Measurements from ENCODE around the gene TLL2. TPM values are rescaled to one million over a fixed set of nuclear protein-coding genes. Genes with fewer than 3 reads are reported as not detected.

Gene TLL2
- total and polyA plus RNA-seq, 9 of the 15 experiments (the other 6 are each of a cell fraction or from before 2014, with no cell fraction given): 0.09 TPM; not detected in 8

DNA sequence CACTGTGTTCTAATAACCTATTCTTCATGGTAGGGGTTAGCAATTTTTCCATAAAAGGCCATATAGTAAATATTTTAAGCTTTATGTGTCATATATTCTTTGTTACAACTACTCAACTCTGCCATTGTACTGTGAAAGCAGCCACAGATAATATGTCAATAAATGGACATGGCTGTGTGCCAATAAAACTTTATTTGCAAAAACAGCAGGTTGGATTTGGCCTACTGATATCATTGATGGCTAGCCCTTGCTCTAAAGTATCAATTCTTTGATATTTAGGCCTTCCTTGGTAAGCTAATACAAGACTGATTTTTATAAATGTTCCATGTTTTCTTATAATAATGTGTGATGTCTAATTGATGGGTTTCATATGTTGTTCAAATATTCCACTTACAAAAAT, 77.7 kb downstream of the TLL2 start:
- H3K9ac ChIP-seq (ENCODE audit: insufficient read depth in 1 of 2, low read depth in 2 of 2, low read length in 2 of 2): no peak overlapping the region
- ChIA-PET CTCF (ENCODE audit: low intra/inter-chr PET ratio) (no interaction called here), POLR2A (no interaction called here)
- no peaks in the 10 kb centered on the region for H3K79me2 ChIP-seq (ENCODE audit: control insufficient read depth, insufficient read depth, low read length)
- H3K9me3 ChIP-seq (replicated peaks; ENCODE audit: control insufficient read depth, insufficient read depth, low read depth, low read length): no peaks in the 10 kb centered on the region
- DNase-seq (ENCODE audit: extremely low read depth in 1 of 4, low spot score in 3 of 4) (no peak), FAIRE-seq (no peak), ATAC-seq (no peak)
- no peaks in the 10 kb centered on the region for H4K20me1 ChIP-seq (replicated peaks; ENCODE audit: control insufficient read depth, insufficient read depth, low read length)
- in situ Hi-C loops (cut with MboI) (no loop called here), intact Hi-C loops (cut with micrococcal nuclease) (no loop called here)
- no peak overlapping the region for H3K27ac ChIP-seq (ENCODE audit: extremely low read depth, low read depth, low read length)
- H3K4me1 ChIP-seq (replicated peaks in 1 of 2; ENCODE audit: control insufficient read depth in 2 of 2, insufficient read depth in 2 of 2, low read length in 2 of 2): no peaks in the 10 kb centered on the region
- H2AFZ ChIP-seq (ENCODE audit: low read depth, low read length): no peak overlapping the region
- no peak overlapping the region for H3K4me3 ChIP-seq
- H3K4me2 ChIP-seq (ENCODE audit: insufficient read depth, low read length): no peak overlapping the region
- no TSS peak for BruUV-seq (replicated peaks)
- H3K36me3 ChIP-seq (ENCODE audit: control insufficient read depth, insufficient read depth, low read length): no peaks in the 10 kb centered on the region
- H3K9me1 ChIP-seq (ENCODE audit: control insufficient read depth, insufficient read depth, low read length): no peaks in the 10 kb centered on the region
- H3K27me3 ChIP-seq (ENCODE audit: control insufficient read depth in 2 of 2, insufficient read depth in 2 of 2, low read length in 2 of 2): peaks cover 0 to 5% of the 10 kb centered on the region in 2 experiments; a peak in 1 of 5 replicates
- 0 out of 2 replicates have a peak, but pooled peaks have one; percentile 8 for TF ChIP-seq NFIC (IDR thresholded peaks at IDR 0.05)
- TF ChIP-seq, protein P1, sequence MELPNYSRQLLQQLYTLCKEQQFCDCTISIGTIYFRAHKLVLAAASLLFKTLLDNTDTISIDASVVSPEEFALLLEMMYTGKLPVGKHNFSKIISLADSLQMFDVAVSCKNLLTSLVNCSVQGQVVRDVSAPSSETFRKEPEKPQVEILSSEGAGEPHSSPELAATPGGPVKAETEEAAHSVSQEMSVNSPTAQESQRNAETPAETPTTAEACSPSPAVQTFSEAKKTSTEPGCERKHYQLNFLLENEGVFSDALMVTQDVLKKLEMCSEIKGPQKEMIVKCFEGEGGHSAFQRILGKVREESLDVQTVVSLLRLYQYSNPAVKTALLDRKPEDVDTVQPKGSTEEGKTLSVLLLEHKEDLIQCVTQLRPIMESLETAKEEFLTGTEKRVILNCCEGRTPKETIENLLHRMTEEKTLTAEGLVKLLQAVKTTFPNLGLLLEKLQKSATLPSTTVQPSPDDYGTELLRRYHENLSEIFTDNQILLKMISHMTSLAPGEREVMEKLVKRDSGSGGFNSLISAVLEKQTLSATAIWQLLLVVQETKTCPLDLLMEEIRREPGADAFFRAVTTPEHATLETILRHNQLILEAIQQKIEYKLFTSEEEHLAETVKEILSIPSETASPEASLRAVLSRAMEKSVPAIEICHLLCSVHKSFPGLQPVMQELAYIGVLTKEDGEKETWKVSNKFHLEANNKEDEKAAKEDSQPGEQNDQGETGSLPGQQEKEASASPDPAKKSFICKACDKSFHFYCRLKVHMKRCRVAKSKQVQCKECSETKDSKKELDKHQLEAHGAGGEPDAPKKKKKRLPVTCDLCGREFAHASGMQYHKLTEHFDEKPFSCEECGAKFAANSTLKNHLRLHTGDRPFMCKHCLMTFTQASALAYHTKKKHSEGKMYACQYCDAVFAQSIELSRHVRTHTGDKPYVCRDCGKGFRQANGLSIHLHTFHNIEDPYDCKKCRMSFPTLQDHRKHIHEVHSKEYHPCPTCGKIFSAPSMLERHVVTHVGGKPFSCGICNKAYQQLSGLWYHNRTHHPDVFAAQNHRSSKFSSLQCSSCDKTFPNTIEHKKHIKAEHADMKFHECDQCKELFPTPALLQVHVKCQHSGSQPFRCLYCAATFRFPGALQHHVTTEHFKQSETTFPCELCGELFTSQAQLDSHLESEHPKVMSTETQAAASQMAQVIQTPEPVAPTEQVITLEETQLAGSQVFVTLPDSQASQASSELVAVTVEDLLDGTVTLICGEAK (IDR thresholded peaks at IDR 0.05): peak; percentile 80
- TF ChIP-seq, protein P1 (CRISPR knock-in tag; IDR thresholded peaks at IDR 0.05): peak; percentile 59
- TF ChIP-seq, protein P2, sequence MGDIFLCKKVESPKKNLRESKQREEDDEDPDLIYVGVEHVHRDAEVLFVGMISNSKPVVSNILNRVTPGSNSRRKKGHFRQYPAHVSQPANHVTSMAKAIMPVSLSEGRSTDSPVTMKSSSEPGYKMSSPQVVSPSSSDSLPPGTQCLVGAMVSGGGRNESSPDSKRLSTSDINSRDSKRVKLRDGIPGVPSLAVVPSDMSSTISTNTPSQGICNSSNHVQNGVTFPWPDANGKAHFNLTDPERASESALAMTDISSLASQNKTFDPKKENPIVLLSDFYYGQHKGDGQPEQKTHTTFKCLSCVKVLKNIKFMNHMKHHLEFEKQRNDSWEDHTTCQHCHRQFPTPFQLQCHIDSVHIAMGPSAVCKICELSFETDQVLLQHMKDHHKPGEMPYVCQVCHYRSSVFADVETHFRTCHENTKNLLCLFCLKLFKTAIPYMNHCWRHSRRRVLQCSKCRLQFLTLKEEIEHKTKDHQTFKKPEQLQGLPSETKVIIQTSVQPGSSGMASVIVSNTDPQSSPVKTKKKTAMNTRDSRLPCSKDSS (IDR thresholded peaks at IDR 0.05; ENCODE audit: low read depth, partially characterized antibody): no peak

All from K562 (cell line).